ENCODE results near the gene ALCAM.

ALCAM gene

GRCh38 chr3:105463620-105464019, 96.9 kb downstream of the ALCAM start:
- Histone ChIP-seq H3K36me3 (no peaks in the 10 kb centered on the region), H3K4me3 (ENCODE audit: low read depth in 1 of 2, low read length in 1 of 2) (no peak overlapping the region), H3K27me3 (no peaks in the 10 kb centered on the region), H3K27ac (no peak overlapping the region), H3K9me3 (no peaks in the 10 kb centered on the region), H3K4me1 (ENCODE audit: control insufficient read depth in 1 of 2, insufficient read depth in 1 of 2, low read depth in 1 of 2, low read length in 1 of 2) (peaks cover 11 to 14% of the 10 kb centered on the region in 2 experiments)
- TF ChIP-seq CTCF (IDR thresholded peaks at IDR 0.05) = no peak

DNA sequence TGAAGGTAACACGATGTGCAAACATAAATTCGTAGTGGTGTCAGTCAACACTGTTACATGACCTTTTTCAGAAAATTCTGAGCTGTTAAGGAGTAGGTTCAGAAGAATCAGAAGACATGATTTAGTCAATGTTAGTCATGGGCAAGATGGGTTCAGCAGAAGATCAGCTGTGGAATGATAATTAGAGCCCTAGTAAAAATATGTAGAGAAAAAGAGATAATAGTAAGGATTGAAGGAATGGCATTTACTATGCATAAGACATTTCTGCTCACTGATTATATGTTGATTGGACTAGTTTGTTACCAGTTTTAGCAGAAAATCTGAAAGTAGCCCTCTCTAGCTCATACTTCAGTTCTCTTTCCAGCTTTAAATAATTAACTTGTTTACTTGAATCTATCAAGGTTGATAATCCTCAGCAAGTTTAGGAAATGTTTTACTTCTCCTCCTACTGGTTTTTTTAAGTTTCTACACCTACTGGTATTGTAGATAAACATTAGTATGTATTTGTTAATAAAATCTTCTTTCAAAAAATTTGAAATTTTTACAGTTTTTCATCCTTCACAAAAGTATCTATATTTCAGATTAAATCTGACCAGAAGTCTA, 98.6 kb downstream of the ALCAM start:
- peaks cover 0 to 3% of the 10 kb centered on the region in 2 experiments for H3K4me1 ChIP-seq (ENCODE audit: control insufficient read depth in 1 of 2, insufficient read depth in 1 of 2, low read depth in 1 of 2, low read length in 1 of 2)
- TF ChIP-seq CTCF (IDR thresholded peaks at IDR 0.05) = no peak
- no peak overlapping the region for H3K4me3 ChIP-seq (ENCODE audit: low read depth in 1 of 2, low read length in 1 of 2)
- no peak overlapping the region for H3K27ac ChIP-seq
- H3K9me3 ChIP-seq = no peaks in the 10 kb centered on the region
- H3K36me3 ChIP-seq = no peaks in the 10 kb centered on the region
- H3K27me3 ChIP-seq = no peaks in the 10 kb centered on the region

DNA sequence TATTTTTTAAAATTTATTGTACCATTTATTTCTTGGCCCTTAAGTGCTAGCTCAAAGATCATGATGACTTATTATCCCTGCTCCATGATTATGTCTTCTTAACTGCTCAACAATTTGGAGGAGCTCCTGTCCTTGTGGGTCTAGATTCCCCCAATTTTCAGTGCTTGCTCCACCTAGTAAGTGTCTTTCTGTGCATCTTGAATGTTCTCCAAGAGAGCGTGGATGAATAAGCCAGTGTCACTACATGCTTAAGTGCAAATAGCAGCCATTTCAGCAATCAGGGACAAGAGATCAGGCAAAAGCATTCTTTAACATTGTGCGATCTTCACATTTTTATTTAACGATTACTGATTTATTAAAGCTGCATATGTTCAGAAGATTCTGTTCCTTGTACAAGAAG, 99.4 kb downstream of the ALCAM start:
- Histone ChIP-seq H3K27ac (no peak overlapping the region), H3K9me3 (no peaks in the 10 kb centered on the region), H3K4me1 (ENCODE audit: control insufficient read depth in 1 of 2, insufficient read depth in 1 of 2, low read depth in 1 of 2, low read length in 1 of 2) (no peaks in the 10 kb centered on the region), H3K36me3 (no peaks in the 10 kb centered on the region), H3K27me3 (no peaks in the 10 kb centered on the region), H3K4me3 (ENCODE audit: low read depth in 1 of 2, low read length in 1 of 2) (no peak overlapping the region)
- TF ChIP-seq CTCF (IDR thresholded peaks at IDR 0.05) = no peak

DNA sequence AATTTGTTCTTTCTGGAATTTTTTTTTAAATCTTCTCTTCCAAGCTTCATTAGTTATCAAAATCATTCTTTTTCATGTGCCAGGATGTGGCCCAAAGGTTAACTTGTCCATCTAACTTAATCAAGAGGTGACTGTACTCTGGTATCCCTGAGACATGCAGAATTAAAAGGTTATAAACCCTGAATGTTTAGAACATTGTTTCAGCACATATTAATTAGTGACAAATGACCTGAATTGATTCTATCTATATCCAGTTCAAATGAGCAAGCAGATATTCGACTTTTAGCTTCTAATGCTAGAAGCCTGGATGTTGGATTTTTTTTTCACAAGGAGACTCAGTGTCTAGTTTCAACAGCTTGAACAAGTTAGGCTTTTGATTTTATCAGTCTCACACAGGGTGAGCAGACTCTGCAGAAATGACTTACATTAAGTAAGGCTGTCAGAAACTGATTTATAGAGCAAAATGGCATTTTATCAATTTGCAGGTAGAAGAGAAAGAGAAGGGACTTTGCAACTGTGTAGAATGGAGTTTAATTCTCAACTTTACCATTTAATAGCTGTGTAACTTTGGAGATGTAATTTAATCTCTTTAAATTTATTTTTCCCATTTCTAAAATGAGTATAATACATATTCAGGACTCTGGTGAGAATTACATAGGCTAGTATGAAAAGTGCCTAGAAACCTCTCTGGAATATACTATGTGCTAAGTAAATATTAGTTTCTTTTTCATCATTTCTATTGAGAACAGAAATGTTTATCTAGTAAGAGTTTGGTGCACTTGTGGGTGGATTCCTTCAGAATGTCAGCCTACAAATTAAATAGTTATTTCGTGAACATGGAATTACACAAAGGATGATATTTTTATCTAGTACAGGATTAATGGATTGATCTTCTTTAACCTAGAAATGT, 100.0 kb downstream of the ALCAM start:
- no peak for TF ChIP-seq CTCF (IDR thresholded peaks at IDR 0.05)

DNA sequence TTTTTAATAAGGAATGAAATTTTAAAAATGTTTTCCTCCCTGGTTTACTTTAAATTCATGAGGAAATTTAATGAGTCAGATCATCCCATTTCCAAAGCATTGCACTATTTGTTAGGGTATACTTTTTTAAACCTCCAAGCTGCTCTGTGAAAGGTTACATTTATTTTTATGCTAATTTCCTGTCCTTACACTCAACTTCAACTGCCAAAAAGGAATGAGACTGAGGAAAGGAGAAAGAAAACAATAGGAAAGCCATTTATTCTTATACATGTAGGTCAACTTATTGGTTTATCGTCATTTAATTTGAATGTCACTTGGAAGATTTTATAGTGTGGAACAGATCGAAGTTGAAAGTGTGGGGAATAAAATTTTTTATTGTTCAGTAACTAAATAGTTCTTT, 104.1 kb downstream of the ALCAM start:
- no peak for TF ChIP-seq CTCF (IDR thresholded peaks at IDR 0.05)
- Histone ChIP-seq H3K36me3 (no peaks in the 10 kb centered on the region), H3K4me3 (ENCODE audit: low read depth in 1 of 2, low read length in 1 of 2) (no peak overlapping the region), H3K4me1 (ENCODE audit: control insufficient read depth in 1 of 2, insufficient read depth in 1 of 2, low read depth in 1 of 2, low read length in 1 of 2) (no peaks in the 10 kb centered on the region), H3K27me3 (no peaks in the 10 kb centered on the region), H3K9me3 (no peaks in the 10 kb centered on the region), H3K27ac (no peak overlapping the region)

More for the DNA sequence above, 100.0 kb downstream of the ALCAM start:
- Histone ChIP-seq H3K4me1 (ENCODE audit: control insufficient read depth in 1 of 2, insufficient read depth in 1 of 2, low read depth in 1 of 2, low read length in 1 of 2) (no peaks in the 10 kb centered on the region), H3K4me3 (ENCODE audit: low read depth in 1 of 2, low read length in 1 of 2) (no peak overlapping the region), H3K27me3 (no peaks in the 10 kb centered on the region), H3K27ac (no peak overlapping the region), H3K36me3 (no peaks in the 10 kb centered on the region), H3K9me3 (no peaks in the 10 kb centered on the region)

All from neutrophil (primary cell).